Measurements from ENCODE around the gene SNX24. TPM values are rescaled to one million over a fixed set of nuclear protein-coding genes. Genes with fewer than 3 reads are reported as not detected.
"Not testable (repeated sequence)": the region's sequence is repeated elsewhere in the genome, so short reads cannot be mapped to it uniquely, and the experiment has no call there.

Gene SNX24
- total RNA-seq, 3 donors from 2014 or later, result 0.74 to 2.2 (median 1.1) TPM

- Mint-ChIP-seq H3K4me1 (ENCODE audit: low read depth) (peaks cover 3% of the 10 kb centered on the region), H3K4me3 (no peak overlapping the region), H3K36me3 (ENCODE audit: insufficient read depth) (peaks cover 5% of the 10 kb centered on the region), H3K9me3 (no peaks in the 10 kb centered on the region), H3K27me3 (ENCODE audit: low read depth) (no peaks in the 10 kb centered on the region)
- ATAC-seq (no peak), DNase-seq (no peak)
Measured at GRCh38 chr5:122947772-122948171, 102.4 kb downstream of the SNX24 start.

- Mint-ChIP-seq H3K4me1 (ENCODE audit: low read depth) (peaks cover 1% of the 10 kb centered on the region), H3K4me3 (no peak overlapping the region), H3K36me3 (ENCODE audit: insufficient read depth) (peaks cover 5% of the 10 kb centered on the region)
Measured at GRCh38 chr5:122948319-122948718, 102.9 kb downstream of the SNX24 start.

GRCh38 chr5:122951658-122952057, 106.2 kb downstream of the SNX24 start:
- H3K36me3 Mint-ChIP-seq (ENCODE audit: insufficient read depth), result peaks cover 7% of the 10 kb centered on the region
- no peak for DNase-seq
- ATAC-seq, result no peak
- no peaks in the 10 kb centered on the region for H3K27me3 Mint-ChIP-seq (ENCODE audit: low read depth)
- H3K4me1 Mint-ChIP-seq (ENCODE audit: low read depth), result no peaks in the 10 kb centered on the region
- no peak overlapping the region for H3K4me3 Mint-ChIP-seq
- no peaks in the 10 kb centered on the region for H3K9me3 Mint-ChIP-seq

More at GRCh38 chr5:122948319-122948718, 102.9 kb downstream of the SNX24 start:
- DNase-seq (no peak), ATAC-seq (no peak)
- H3K27me3 Mint-ChIP-seq (ENCODE audit: low read depth), result no peaks in the 10 kb centered on the region
- no peaks in the 10 kb centered on the region for H3K9me3 Mint-ChIP-seq

GRCh38 chr5:122954719-122955118, 109.3 kb downstream of the SNX24 start:
- Mint-ChIP-seq H3K9me3 (peaks cover 9% of the 10 kb centered on the region), H3K4me1 (ENCODE audit: low read depth) (no peaks in the 10 kb centered on the region), H3K4me3 (no peak overlapping the region), H3K36me3 (ENCODE audit: insufficient read depth) (peaks cover 7% of the 10 kb centered on the region), H3K27me3 (ENCODE audit: low read depth) (no peaks in the 10 kb centered on the region)
- DNase-seq (no peak), ATAC-seq (no peak)

- Mint-ChIP-seq H3K36me3 (ENCODE audit: insufficient read depth) (peaks cover 7% of the 10 kb centered on the region), H3K27me3 (ENCODE audit: low read depth) (no peaks in the 10 kb centered on the region), H3K4me1 (ENCODE audit: low read depth) (no peaks in the 10 kb centered on the region)
Measured at GRCh38 chr5:122957457-122957856, 112.0 kb downstream of the SNX24 start.

GRCh38 chr5:122959740-122960445, 114.5 kb downstream of the SNX24 start:
- H3K36me3 Mint-ChIP-seq (ENCODE audit: insufficient read depth), result peaks cover 7% of the 10 kb centered on the region
- H3K4me1 Mint-ChIP-seq (ENCODE audit: low read depth), result no peaks in the 10 kb centered on the region
- ATAC-seq (no peak), DNase-seq (no peak)
- H3K9me3 Mint-ChIP-seq, result peaks cover 9% of the 10 kb centered on the region
- H3K27me3 Mint-ChIP-seq (ENCODE audit: low read depth), result no peaks in the 10 kb centered on the region
- H3K4me3 Mint-ChIP-seq, result no peak overlapping the region

More at GRCh38 chr5:122957457-122957856, 112.0 kb downstream of the SNX24 start:
- ATAC-seq (no peak), DNase-seq (no peak)
- Mint-ChIP-seq H3K4me3 (no peak overlapping the region), H3K9me3 (peaks cover 9% of the 10 kb centered on the region)

GRCh38 chr5:122963305-122963704, 117.9 kb downstream of the SNX24 start:
- Mint-ChIP-seq H3K36me3 (ENCODE audit: insufficient read depth) (no peaks in the 10 kb centered on the region), H3K27me3 (ENCODE audit: low read depth) (no peaks in the 10 kb centered on the region), H3K4me1 (ENCODE audit: low read depth) (no peaks in the 10 kb centered on the region), H3K4me3 (no peak overlapping the region), H3K9me3 (no peaks in the 10 kb centered on the region)
- no peak for ATAC-seq
- DNase-seq, result no peak

- no peak overlapping the region for H3K4me3 Mint-ChIP-seq
- H3K27me3 Mint-ChIP-seq (ENCODE audit: low read depth), result no peaks in the 10 kb centered on the region
- H3K36me3 Mint-ChIP-seq (ENCODE audit: insufficient read depth), result no peaks in the 10 kb centered on the region
- no peaks in the 10 kb centered on the region for H3K9me3 Mint-ChIP-seq
- DNase-seq (no peak), ATAC-seq (no peak)
- no peaks in the 10 kb centered on the region for H3K4me1 Mint-ChIP-seq (ENCODE audit: low read depth)
Measured at GRCh38 chr5:122965111-122965510, 119.7 kb downstream of the SNX24 start.

- Mint-ChIP-seq H3K27me3 (ENCODE audit: low read depth) (no peaks in the 10 kb centered on the region), H3K9me3 (no peaks in the 10 kb centered on the region), H3K4me3 (no peak overlapping the region), H3K4me1 (ENCODE audit: low read depth) (no peaks in the 10 kb centered on the region), H3K36me3 (ENCODE audit: insufficient read depth) (no peaks in the 10 kb centered on the region)
- ATAC-seq (no peak), DNase-seq (no peak)
Measured at GRCh38 chr5:122967085-122967484, 121.7 kb downstream of the SNX24 start.

GRCh38 chr5:122967625-122968024, 122.2 kb downstream of the SNX24 start:
- no peak overlapping the region for H3K4me3 Mint-ChIP-seq
- H3K27me3 Mint-ChIP-seq (ENCODE audit: low read depth), result no peaks in the 10 kb centered on the region
- H3K36me3 Mint-ChIP-seq (ENCODE audit: insufficient read depth), result no peaks in the 10 kb centered on the region
- ATAC-seq (no peak), DNase-seq (no peak)
- no peaks in the 10 kb centered on the region for H3K4me1 Mint-ChIP-seq (ENCODE audit: low read depth)
- no peaks in the 10 kb centered on the region for H3K9me3 Mint-ChIP-seq

- not testable (repeated sequence) for H3K27me3 Mint-ChIP-seq (ENCODE audit: low read depth); ATAC-seq; H3K36me3 Mint-ChIP-seq (ENCODE audit: insufficient read depth); DNase-seq; H3K4me1 Mint-ChIP-seq (ENCODE audit: low read depth); H3K4me3 Mint-ChIP-seq; H3K9me3 Mint-ChIP-seq
Measured at GRCh38 chr5:122968056-122968455, 122.6 kb downstream of the SNX24 start.

GRCh38 chr5:122971333-122971732, 125.9 kb downstream of the SNX24 start:
- Mint-ChIP-seq H3K4me3 (no peak overlapping the region), H3K36me3 (ENCODE audit: insufficient read depth) (peaks cover 3% of the 10 kb centered on the region), H3K9me3 (no peaks in the 10 kb centered on the region), H3K27me3 (ENCODE audit: low read depth) (no peaks in the 10 kb centered on the region), H3K4me1 (ENCODE audit: low read depth) (no peaks in the 10 kb centered on the region)
- ATAC-seq (no peak), DNase-seq (no peak)

GRCh38 chr5:122972877-122973276, 127.5 kb downstream of the SNX24 start:
- Mint-ChIP-seq H3K4me1 (ENCODE audit: low read depth) (no peaks in the 10 kb centered on the region), H3K9me3 (no peaks in the 10 kb centered on the region), H3K4me3 (no peak overlapping the region), H3K27me3 (ENCODE audit: low read depth) (no peaks in the 10 kb centered on the region), H3K36me3 (ENCODE audit: insufficient read depth) (peaks cover 3% of the 10 kb centered on the region)
- DNase-seq (no peak), ATAC-seq (no peak)

GRCh38 chr5:122973759-122974158, 128.3 kb downstream of the SNX24 start:
- not testable (repeated sequence) for DNase-seq; H3K36me3 Mint-ChIP-seq (ENCODE audit: insufficient read depth); H3K4me1 Mint-ChIP-seq (ENCODE audit: low read depth); H3K4me3 Mint-ChIP-seq; H3K27me3 Mint-ChIP-seq (ENCODE audit: low read depth); H3K9me3 Mint-ChIP-seq; ATAC-seq

GRCh38 chr5:122974251-122974650, 128.8 kb downstream of the SNX24 start:
- not testable (repeated sequence) for DNase-seq; H3K4me1 Mint-ChIP-seq (ENCODE audit: low read depth); H3K4me3 Mint-ChIP-seq; H3K27me3 Mint-ChIP-seq (ENCODE audit: low read depth); H3K36me3 Mint-ChIP-seq (ENCODE audit: insufficient read depth); H3K9me3 Mint-ChIP-seq; ATAC-seq

Measured in activated T-cell treated with anti-CD3 and anti-CD28 coated beads, Interleukin-2, amount 50 U/mL, for 4 hours (primary cell).